ENCODE measurements around the gene FOXN3. TPM values are rescaled to one million over a fixed set of nuclear protein-coding genes. Genes with fewer than 3 reads are reported as not detected.

The FOXN3 gene
- total and polyA plus RNA-seq, 2 experiments from 2014 or later: 98.9 to 167 TPM

DNA sequence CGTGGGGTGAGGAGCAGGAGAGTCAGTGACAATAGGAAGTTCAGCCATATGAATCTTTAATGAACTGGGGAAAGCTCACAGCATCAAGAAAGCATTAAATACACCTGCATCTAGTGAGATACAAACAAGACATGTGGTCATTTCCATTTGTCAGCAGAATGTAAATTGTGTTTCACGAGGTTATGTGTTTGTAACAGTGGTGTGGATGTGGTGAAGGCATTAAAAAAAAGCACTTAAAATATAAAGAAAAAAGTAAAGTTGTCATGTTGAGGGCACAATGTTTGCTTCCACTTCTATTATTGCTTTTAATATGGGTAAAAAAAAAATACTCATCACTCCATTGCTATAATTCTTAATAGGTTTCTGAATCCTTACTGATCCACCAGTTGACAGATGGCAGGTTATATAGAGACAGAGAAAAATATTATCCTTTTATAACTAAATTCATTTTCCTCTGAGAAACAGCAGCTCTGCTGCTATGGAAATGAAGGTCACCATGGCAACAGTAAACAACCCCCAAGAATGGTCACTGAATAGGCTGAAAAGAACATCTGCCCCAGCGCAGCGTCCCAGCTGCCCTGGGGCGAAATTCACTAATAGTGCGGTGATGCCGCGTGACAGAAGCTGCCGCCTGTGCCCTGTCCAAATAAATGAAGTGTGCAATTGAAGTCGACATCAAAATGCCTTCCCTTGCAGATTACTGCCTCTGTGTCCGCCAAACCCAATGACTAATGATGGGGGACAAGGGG, 226.1 kb downstream of the FOXN3 start:
- Histone ChIP-seq H3K27me3 (ENCODE audit: insufficient read depth) (no peaks in the 10 kb centered on the region), H3K36me3 (ENCODE audit: insufficient read depth) (peaks cover 5% of the 10 kb centered on the region), H4K20me1 (replicated peaks; ENCODE audit: insufficient read depth) (peaks cover 16% of the 10 kb centered on the region; the same call in 1 of the 2 replicates), H3K27ac (ENCODE audit: low read depth) (no peak overlapping the region), H3K4me1 (ENCODE audit: insufficient read depth) (no peaks in the 10 kb centered on the region), H2AFZ (no peak overlapping the region), H3F3A (replicated peaks; ENCODE audit: low read depth) (0 out of 2 replicates have a peak, but pooled peaks cover 3% of the 10 kb centered on the region), H3K4me2 (no peak overlapping the region), H3K4me3 (no peak overlapping the region), H3K9me2 (ENCODE audit: insufficient read depth) (0 out of 2 replicates have a peak, but pooled peaks cover 5% of the 10 kb centered on the region), H3K79me2 (replicated peaks; ENCODE audit: insufficient read depth) (peaks cover 58% of the 10 kb centered on the region)
- H3K9me3 Mint-ChIP-seq: no peaks in the 10 kb centered on the region
- peak; percentile 57 for ATAC-seq
- DNase-seq (ENCODE audit: low spot score): peak; percentile 74
- no peak overlapping the region for H3K27ac Mint-ChIP-seq
- TF ChIP-seq EZH2 (IDR thresholded peaks at IDR 0.05; ENCODE audit: low read depth, unreplicated experiment) (no peak), POLR2AphosphoS5 (IDR thresholded peaks at IDR 0.05; ENCODE audit: low read depth) (no peak), REST (IDR thresholded peaks at IDR 0.05; ENCODE audit: unreplicated experiment) (no peak), ZNF331 (CRISPR knock-in tag; IDR thresholded peaks at IDR 0.05; ENCODE audit: low read depth) (no peak), NANOG (IDR thresholded peaks at IDR 0.05; ENCODE audit: borderline replicate concordance) (no peak), JUNB (IDR thresholded peaks at IDR 0.05; ENCODE audit: unreplicated experiment) (no peak), ETS1 (IDR thresholded peaks at IDR 0.05) (no peak), CREB1 (CRISPR knock-in tag; IDR thresholded peaks at IDR 0.05; ENCODE audit: low read depth) (no peak), EZH2phosphoT487 (IDR thresholded peaks at IDR 0.05; ENCODE audit: unreplicated experiment) (no peak), STAT1 (IDR thresholded peaks at IDR 0.05; ENCODE audit: unreplicated experiment) (no peak), CTCF (conservative IDR thresholded peaks at IDR 0.05; ENCODE audit: low read depth in 2 of 2) (no peak), ZNF114 (CRISPR knock-in tag; IDR thresholded peaks at IDR 0.05) (no peak), ZNF462 (CRISPR knock-in tag; IDR thresholded peaks at IDR 0.05) (no peak)
- H3K27me3 Mint-ChIP-seq (ENCODE audit: insufficient read depth, low read depth, poor library complexity): peaks cover 6% of the 10 kb centered on the region
- peaks cover 41% of the 10 kb centered on the region for H3K36me3 Mint-ChIP-seq (ENCODE audit: low read depth)
- H3K4me3 Mint-ChIP-seq: no peak overlapping the region
- H3K4me1 Mint-ChIP-seq: peaks cover 22% of the 10 kb centered on the region

Data from GM23338 (cell line).